Fibroblast of skin of abdomen (primary cell): ENCODE results near the gene SVBP.
"Not testable (repeated sequence)": the region's sequence is repeated elsewhere in the genome, so short reads cannot be mapped to it uniquely, and the experiment has no call there.

ENCODE experiments used
- DNase-seq: peaks from one replicate; pipeline ENCODE4 v3.0.0-alpha.2; 2013

SVBP gene

DNA sequence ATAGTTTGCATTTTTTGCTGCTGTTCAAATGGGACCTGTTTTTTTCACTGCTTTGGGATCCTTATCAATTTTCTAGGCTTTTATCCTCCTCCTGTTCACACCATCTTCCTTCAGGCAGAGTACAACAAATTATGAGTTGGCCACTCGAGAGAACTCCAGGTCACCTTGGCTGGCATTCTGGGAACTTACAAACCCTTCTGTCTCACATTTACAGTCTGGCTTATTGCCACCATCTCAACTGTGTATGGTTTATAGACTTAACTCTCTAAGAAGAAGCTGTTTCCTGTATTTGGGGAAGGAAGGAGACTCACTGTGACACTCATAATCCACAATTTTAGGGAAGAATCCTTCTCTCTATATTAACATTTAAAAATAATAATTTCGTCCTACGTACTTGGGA lies 23.8 kb upstream of the SVBP start:
- DNase-seq: no peak

- DNase-seq: no peak
These were observed 21.4 kb upstream of the SVBP start for GRCh38 chr1:42838482-42839190.

GRCh38 chr1:42837709-42838108 lies 20.5 kb upstream of the SVBP start:
- DNase-seq: no peak

GRCh38 chr1:42835422-42835821 lies 18.2 kb upstream of the SVBP start:
- DNase-seq: no peak

- no peak for DNase-seq
These were observed 17.6 kb upstream of the SVBP start for GRCh38 chr1:42834803-42835202.

DNA sequence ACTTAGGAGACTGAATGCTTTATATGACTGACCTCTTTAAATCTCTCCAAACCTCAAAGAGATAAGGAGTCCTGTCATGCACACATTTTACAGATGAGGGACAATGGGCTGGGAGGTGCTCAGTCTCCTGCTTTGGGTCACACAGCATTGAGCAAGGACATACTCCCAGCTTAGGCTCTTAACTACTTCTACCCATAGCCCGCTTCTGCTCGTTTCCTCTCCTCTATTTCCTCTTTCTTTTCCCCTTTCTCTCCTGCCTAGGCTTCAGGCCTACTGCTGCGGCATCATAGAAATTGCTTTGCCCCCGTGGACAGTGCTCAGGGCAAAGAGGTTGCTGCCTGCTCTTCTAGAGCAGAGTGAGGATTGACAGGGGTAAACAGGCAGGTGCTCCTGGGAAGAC lies 16.8 kb upstream of the SVBP start:
- DNase-seq: no peak

DNA sequence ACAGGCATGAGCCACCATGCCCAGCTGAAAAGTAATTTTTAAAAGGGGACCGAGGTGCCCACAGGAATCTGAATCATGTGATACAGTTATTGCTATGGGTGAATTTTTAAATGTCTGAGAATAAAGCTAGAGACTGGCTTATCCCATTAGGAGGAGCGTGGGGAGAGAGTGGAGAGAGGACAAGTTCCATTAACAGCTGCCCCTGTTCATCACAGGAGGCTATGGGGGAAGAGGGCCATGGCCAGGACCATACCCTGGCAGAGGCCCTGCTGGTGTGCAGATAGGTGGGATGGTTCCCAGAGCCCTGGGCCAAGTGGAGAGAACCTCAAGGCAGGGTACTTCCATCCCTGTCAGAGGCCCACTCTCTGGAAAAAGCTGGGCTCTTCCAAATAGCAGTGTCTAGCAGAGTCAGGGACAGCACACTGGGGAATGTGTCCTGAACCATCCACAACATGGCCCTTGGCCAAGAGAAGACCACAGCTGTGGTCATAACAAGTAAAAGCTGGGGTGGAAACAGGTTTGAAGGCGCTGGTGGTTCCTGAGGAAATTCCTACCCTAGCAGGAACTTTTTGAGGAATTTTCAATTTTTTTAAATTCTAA lies 15.5 kb upstream of the SVBP start:
- DNase-seq: no peak

- no peak for DNase-seq
These were observed 14.1 kb upstream of the SVBP start for GRCh38 chr1:42831273-42831672.

DNA sequence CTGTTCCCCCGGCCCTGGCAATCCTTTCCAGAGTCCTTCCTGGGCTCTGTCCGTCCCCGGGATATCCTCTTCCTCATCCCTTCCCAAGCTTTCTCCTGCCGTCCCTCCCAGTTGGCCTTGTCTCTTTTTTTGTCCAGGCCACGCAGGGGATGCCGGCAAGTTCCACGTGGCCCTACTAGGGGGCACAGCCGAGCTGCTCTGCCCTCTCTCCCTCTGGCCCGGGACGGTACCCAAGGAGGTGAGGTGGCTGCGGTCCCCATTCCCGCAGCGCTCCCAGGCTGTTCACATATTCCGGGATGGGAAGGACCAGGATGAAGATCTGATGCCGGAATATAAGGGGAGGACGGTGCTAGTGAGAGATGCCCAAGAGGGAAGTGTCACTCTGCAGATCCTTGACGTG lies 13.4 kb upstream of the SVBP start:
- no peak for DNase-seq

GRCh38 chr1:42825036-42825851 lies 8.0 kb upstream of the SVBP start:
- DNase-seq: no peak

GRCh38 chr1:42824481-42825035 lies 7.4 kb upstream of the SVBP start:
- DNase-seq: no peak

- peak; percentile 83 for DNase-seq
These were observed 5.7 kb upstream of the SVBP start for GRCh38 chr1:42822800-42823392.

DNA sequence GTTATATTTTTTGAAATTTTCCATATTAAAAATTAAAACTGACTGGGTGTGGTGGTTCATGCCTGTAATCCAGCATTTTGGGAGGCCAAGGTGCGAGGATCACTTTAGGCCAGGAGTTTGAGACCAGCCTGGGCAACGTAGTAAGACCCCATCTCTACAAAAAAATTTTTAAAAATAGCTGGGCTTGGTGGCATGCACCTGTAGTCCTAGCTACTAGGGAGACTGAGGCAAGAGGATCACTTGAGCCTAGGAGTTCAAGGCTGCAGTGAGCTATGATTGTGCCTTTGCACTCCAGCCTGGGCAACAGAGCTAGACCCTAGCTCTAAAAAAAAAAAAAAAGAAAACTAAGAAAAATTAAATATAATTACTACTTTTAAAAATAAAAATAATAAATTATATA lies 4.5 kb upstream of the SVBP start:
- no peak for DNase-seq

- DNase-seq: no peak
These were observed 3.6 kb upstream of the SVBP start for GRCh38 chr1:42820813-42821212.

- DNase-seq: no peak
These were observed 779 bp upstream of the SVBP start for GRCh38 chr1:42817976-42818375.

DNA sequence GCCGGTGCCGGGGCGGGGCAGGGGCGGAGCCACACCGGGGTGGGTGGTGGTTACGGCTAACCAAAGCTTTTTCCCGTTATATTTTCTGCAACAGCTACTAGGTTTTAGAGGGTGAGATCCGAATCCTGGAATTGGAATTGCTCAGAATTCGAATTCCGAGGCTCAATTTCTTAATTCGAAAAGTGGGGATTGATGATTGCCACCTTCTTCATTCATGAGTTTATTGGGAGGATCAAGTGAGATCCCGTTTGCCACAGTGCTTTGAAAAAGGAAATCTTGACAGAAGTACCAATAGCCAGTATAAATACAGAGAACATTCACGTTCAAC lies 207 bp upstream of the SVBP start:
- DNase-seq: no peak

DNA sequence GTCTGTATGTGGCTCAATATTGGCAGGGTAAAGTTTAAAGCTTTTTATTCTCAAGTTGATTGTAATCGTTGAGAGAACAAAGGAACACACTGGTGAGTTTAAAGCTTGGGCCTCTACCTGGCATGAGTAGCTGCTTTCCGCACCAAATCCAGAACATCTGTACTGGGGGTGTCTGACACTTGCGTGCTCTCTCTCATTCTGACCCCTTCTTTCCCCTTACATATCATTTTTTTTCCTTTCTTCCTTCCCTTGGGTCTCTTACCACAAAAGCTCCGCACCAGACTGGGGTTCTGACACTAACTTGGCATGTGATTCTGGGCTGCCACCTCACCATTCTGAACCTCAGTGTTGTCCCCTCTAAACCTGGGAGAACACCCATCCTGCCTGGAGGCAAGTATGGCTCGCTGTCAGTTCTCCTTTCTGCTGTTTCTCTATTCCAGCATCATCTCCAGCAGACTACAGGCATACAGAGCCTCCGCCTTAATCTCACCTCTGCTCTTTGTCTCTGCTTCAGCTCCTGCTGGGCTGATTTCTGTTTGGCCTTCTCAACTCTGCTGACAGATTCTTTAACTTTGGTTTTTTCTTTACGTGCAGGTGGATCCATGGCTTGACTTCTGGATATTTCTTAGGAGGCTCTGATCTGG lies 1.1 kb downstream of the SVBP start:
- DNase-seq: peak; percentile 4

- DNase-seq: not testable (repeated sequence)
These were observed 2.4 kb downstream of the SVBP start for GRCh38 chr1:42814815-42815214.

DNA sequence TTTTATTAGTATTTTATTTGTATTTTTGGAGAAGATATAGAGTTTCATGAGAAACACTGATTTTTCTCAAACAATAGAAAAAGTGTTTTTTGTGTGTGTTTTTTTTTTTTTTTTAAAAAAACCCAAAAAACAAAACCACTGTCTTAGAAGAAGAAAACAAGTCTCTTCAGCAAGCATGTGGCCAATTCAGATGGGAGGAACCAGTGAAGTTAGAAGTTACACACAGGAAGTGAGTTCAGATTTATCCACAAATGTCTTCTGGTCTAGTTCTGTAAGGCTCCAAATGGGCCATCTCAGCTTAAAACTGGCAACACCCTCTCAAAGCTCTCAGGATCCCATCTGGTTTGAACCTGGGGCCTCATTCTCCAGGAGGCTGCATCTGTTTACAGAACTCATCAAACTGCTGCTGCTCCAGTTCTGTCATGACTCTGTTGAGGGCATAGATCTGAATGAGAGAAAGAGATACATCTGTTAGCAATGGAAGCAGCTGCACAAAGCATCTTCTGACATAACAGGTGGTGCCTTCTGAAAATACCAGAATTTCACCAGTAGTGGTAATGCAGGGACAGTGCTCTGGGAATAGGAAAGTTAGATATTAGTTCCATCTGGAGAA lies 10.0 kb downstream of the SVBP start:
- DNase-seq: no peak

DNA sequence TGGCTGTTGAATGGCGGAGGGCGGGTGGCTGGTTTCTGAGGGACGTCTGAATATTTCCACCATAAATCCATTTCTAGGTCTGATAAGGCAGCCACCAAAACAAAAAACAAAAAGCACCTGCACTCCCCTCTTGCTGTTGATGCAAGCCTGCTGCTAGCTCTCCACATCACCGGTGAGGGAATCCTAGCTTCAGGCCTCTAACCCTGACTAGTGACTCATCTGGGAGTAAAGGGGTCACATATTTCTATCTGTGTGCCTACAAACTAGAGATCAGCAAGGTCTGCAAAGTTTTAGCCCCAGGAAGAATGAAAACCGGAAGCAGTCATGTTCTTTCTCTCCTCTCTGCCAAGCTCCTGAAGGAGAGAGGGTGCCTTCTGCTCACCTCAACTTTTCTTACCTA lies 10.6 kb downstream of the SVBP start:
- no peak for DNase-seq

DNA sequence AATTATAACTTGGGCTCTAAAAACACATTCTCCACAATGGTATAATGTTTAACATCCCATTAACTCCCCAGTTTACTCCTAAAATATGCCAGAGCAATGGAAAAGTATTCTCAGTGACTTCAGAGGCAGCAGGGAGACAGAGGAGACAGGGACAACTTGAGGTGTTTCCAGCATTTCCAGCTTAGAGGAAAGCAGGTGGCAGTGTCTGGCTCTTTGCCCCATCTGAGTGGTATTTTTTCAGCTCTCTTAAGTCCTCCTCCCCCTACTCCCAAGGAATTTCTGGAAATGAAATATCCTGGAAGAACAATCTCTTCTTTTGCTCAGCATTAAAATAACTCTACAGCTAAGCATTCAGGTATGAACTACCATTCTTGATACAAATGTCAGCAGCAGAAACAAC lies 11.0 kb downstream of the SVBP start:
- DNase-seq: no peak

- DNase-seq: peak; percentile 62
These were observed 15.2 kb downstream of the SVBP start for GRCh38 chr1:42801832-42802473.
